Measurements from ENCODE around the gene CFAP52. TPM values are rescaled to one million over a fixed set of nuclear protein-coding genes. Genes with fewer than 3 reads are reported as not detected.
"Not testable (repeated sequence)": the region's sequence is repeated elsewhere in the genome, so short reads cannot be mapped to it uniquely, and the experiment has no call there.

Gene CFAP52
- polyA plus RNA-seq, 1 experiment, result not detected

GRCh38 chr17:9557161-9557755, 19.2 kb upstream of the CFAP52 start:
- Histone ChIP-seq H3K27me3 (ENCODE audit: control insufficient read depth, insufficient read depth, low read length) (no peaks in the 10 kb centered on the region), H3K4me3 (ENCODE audit: low read depth, low read length) (no peak overlapping the region), H3K36me3 (ENCODE audit: control insufficient read depth, insufficient read depth, low read length) (0 out of 2 replicates have a peak, but pooled peaks cover 1% of the 10 kb centered on the region)
- no peak for DNase-seq (ENCODE audit: low read depth)
- CTCF ChIA-PET, result no interaction called here
- TF ChIP-seq CTCF (IDR thresholded peaks at IDR 0.05; ENCODE audit: insufficient read depth, low read depth, low read length), result no peak
- POLR2A ChIA-PET, result interaction anchor here (0.5 kb wide), 1 partner anchor 125 kb away, joined by 5 read pairs; no protein-coding TSS in a partner anchor

GRCh38 chr17:9557857-9558256, 18.6 kb upstream of the CFAP52 start:
- Histone ChIP-seq H3K36me3 (ENCODE audit: control insufficient read depth, insufficient read depth, low read length) (0 out of 2 replicates have a peak, but pooled peaks cover 1% of the 10 kb centered on the region), H3K4me3 (ENCODE audit: low read depth, low read length) (no peak overlapping the region), H3K27me3 (ENCODE audit: control insufficient read depth, insufficient read depth, low read length) (no peaks in the 10 kb centered on the region)
- no peak for DNase-seq (ENCODE audit: low read depth)
- POLR2A ChIA-PET, result no interaction called here
- CTCF ChIA-PET, result no interaction called here
- no peak for TF ChIP-seq CTCF (IDR thresholded peaks at IDR 0.05; ENCODE audit: insufficient read depth, low read depth, low read length)

GRCh38 chr17:9564104-9564503, 12.3 kb upstream of the CFAP52 start:
- TF ChIP-seq CTCF (IDR thresholded peaks at IDR 0.05; ENCODE audit: insufficient read depth, low read depth, low read length), result no peak
- Histone ChIP-seq H3K27me3 (ENCODE audit: control insufficient read depth, insufficient read depth, low read length) (no peaks in the 10 kb centered on the region), H3K4me3 (ENCODE audit: low read depth, low read length) (no peak overlapping the region), H3K36me3 (ENCODE audit: control insufficient read depth, insufficient read depth, low read length) (no peaks in the 10 kb centered on the region; the same call in none of the 2 replicates)
- ChIA-PET CTCF (interaction anchor here (0.6 kb wide), 1 partner anchor 30 kb away, joined by 3 read pairs; no protein-coding TSS in a partner anchor), POLR2A (no interaction called here)
- no peak for DNase-seq (ENCODE audit: low read depth)

GRCh38 chr17:9566067-9566466, 10.4 kb upstream of the CFAP52 start:
- no peak for DNase-seq (ENCODE audit: low read depth)
- Histone ChIP-seq H3K36me3 (ENCODE audit: control insufficient read depth, insufficient read depth, low read length) (no peaks in the 10 kb centered on the region; the same call in none of the 2 replicates), H3K4me3 (ENCODE audit: low read depth, low read length) (no peak overlapping the region), H3K27me3 (ENCODE audit: control insufficient read depth, insufficient read depth, low read length) (no peaks in the 10 kb centered on the region)
- ChIA-PET CTCF (no interaction called here), POLR2A (no interaction called here)
- TF ChIP-seq CTCF (IDR thresholded peaks at IDR 0.05; ENCODE audit: insufficient read depth, low read depth, low read length), result no peak

GRCh38 chr17:9566739-9567138, 9.7 kb upstream of the CFAP52 start:
- CTCF ChIA-PET, result interaction anchor here (0.7 to 1.0 kb wide), 2 partner anchors 16 to 588 kb away, joined by 3 read pairs; no protein-coding TSS in a partner anchor
- DNase-seq (ENCODE audit: low read depth); H3K4me3 ChIP-seq (ENCODE audit: low read depth, low read length); H3K36me3 ChIP-seq (ENCODE audit: control insufficient read depth, insufficient read depth, low read length); H3K27me3 ChIP-seq (ENCODE audit: control insufficient read depth, insufficient read depth, low read length); POLR2A ChIA-PET: not testable (repeated sequence)

- no peak for TF ChIP-seq CTCF (IDR thresholded peaks at IDR 0.05; ENCODE audit: insufficient read depth, low read depth, low read length)
- no peak overlapping the region for H3K4me3 ChIP-seq (ENCODE audit: low read depth, low read length)
- no peaks in the 10 kb centered on the region for H3K27me3 ChIP-seq (ENCODE audit: control insufficient read depth, insufficient read depth, low read length)
- POLR2A ChIA-PET, result no interaction called here
- H3K36me3 ChIP-seq (ENCODE audit: control insufficient read depth, insufficient read depth, low read length), result no peaks in the 10 kb centered on the region; the same call in none of the 2 replicates
- CTCF ChIA-PET, result no interaction called here
- no peak for DNase-seq (ENCODE audit: low read depth)
Measured at GRCh38 chr17:9568004-9568403, 8.4 kb upstream of the CFAP52 start.
